Fibroblast of lung (primary cell): ENCODE measurements around the gene KRT15.

Experiments used
- EZH2 ChIP-seq: IDR thresholded peaks from 2 replicates; pipeline ENCODE4 v1.5.1; 2012; ENCODE audit warnings: low read length, control low read depth, mild to moderate bottlenecking; ENCODE audit errors: missing control alignments
- TF ChIP-seq, protein P1 (sequence below), 2 donors: IDR thresholded peaks in 1 of 2; conservative IDR thresholded peaks in 1 of 2; 1 replicate in 1 of 2; 2 replicates in 1 of 2; pipeline ENCODE4 v1.5.1; 2011 to 2012; ENCODE audit warnings: low read length in 2 of 2, control low read depth in 1 of 2, inconsistent platforms in 1 of 2, low read depth in 1 of 2, mild to moderate bottlenecking in 1 of 2

DNA sequence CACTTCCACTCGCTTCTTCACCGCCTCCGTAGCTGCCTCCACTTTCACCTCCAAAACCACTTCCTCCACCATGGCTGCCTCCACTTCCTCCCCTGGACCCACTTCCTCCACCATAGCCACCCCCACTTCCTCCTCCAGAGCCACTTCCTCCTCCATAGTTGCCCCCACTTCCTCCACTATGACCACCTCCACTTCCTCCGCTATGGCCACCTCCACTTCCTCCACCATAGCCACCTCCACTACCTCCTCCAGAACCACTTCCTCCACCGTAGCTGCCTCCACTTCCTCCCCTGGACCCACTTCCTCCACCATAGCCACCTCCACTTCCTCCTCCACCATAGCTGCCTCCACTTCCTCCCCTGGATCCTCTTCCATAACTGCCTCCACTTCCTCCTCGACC lies 48.6 kb upstream of the KRT15 start:
- TF ChIP-seq, protein P1, sequence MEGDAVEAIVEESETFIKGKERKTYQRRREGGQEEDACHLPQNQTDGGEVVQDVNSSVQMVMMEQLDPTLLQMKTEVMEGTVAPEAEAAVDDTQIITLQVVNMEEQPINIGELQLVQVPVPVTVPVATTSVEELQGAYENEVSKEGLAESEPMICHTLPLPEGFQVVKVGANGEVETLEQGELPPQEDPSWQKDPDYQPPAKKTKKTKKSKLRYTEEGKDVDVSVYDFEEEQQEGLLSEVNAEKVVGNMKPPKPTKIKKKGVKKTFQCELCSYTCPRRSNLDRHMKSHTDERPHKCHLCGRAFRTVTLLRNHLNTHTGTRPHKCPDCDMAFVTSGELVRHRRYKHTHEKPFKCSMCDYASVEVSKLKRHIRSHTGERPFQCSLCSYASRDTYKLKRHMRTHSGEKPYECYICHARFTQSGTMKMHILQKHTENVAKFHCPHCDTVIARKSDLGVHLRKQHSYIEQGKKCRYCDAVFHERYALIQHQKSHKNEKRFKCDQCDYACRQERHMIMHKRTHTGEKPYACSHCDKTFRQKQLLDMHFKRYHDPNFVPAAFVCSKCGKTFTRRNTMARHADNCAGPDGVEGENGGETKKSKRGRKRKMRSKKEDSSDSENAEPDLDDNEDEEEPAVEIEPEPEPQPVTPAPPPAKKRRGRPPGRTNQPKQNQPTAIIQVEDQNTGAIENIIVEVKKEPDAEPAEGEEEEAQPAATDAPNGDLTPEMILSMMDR (conservative IDR thresholded peaks at IDR 0.05 in 1 of 2, IDR thresholded peaks at IDR 0.05 in 1 of 2; ENCODE audit: low read depth in 1 of 2, low read length in 2 of 2), result no peak
- no peak for TF ChIP-seq EZH2
